Activated naive CD8-positive, alpha-beta T cell treated with anti-CD3 and anti-CD28 coated beads, Interleukin-2, amount 50 U/mL, for 24 hours (primary cell): Measurements from ENCODE around the gene C2CD3.
A peak's percentile ranks its signal among the peaks of the same experiment; 100 is the strongest.

Source experiments
- ATAC-seq: fragments of 150-1000 bp; cut with Tn5 transposase; one replicate; pipeline ENCODE4 v1.10.0; 2021
- DNase-seq: peaks from one replicate; pipeline ENCODE4 v3.0.0; 2021
- H3K27ac Mint-ChIP-seq: one replicate; pipeline ENCODE4 v1.8.0; 2021; ENCODE audit warnings: mild to moderate bottlenecking, mixed read lengths
- H3K27me3 Mint-ChIP-seq: one replicate; pipeline ENCODE4 v1.8.0; 2021; ENCODE audit warnings: mixed read lengths
- H3K36me3 Mint-ChIP-seq: one replicate; pipeline ENCODE4 v1.8.0; 2021; ENCODE audit warnings: low read depth, mixed read lengths
- H3K4me1 Mint-ChIP-seq: one replicate; pipeline ENCODE4 v1.8.0; 2021; ENCODE audit warnings: mixed read lengths
- H3K4me3 Mint-ChIP-seq: one replicate; pipeline ENCODE4 v1.8.0; 2021; ENCODE audit warnings: mild to moderate bottlenecking, moderate library complexity, mixed read lengths
- H3K9me3 Mint-ChIP-seq: one replicate; pipeline ENCODE4 v1.8.0; 2021; ENCODE audit warnings: mixed read lengths

The C2CD3 gene

GRCh38 chr11:74175920-74176319 is 5.1 kb upstream of the C2CD3 start:
- Mint-ChIP-seq H3K27ac (no peak overlapping the region), H3K36me3 (peaks cover 20% of the 10 kb centered on the region), H3K4me1 (peaks cover 24% of the 10 kb centered on the region)

GRCh38 chr11:74171997-74172396 is 1.2 kb upstream of the C2CD3 start:
- H3K4me3 Mint-ChIP-seq: no peak overlapping the region
- H3K36me3 Mint-ChIP-seq: peaks cover 23% of the 10 kb centered on the region
- H3K27ac Mint-ChIP-seq: no peak overlapping the region
- DNase-seq: no peak
- H3K9me3 Mint-ChIP-seq: no peaks in the 10 kb centered on the region
- peaks cover 21% of the 10 kb centered on the region for H3K4me1 Mint-ChIP-seq
- no peak for ATAC-seq
- H3K27me3 Mint-ChIP-seq: no peaks in the 10 kb centered on the region

More at GRCh38 chr11:74175920-74176319, 5.1 kb upstream of the C2CD3 start:
- no peak for ATAC-seq
- Mint-ChIP-seq H3K9me3 (no peaks in the 10 kb centered on the region), H3K27me3 (no peaks in the 10 kb centered on the region), H3K4me3 (no peak overlapping the region)
- DNase-seq: no peak

- H3K36me3 Mint-ChIP-seq: peaks cover 27% of the 10 kb centered on the region
- ATAC-seq: no peak
- peaks cover 21% of the 10 kb centered on the region for H3K4me1 Mint-ChIP-seq
- no peak overlapping the region for H3K27ac Mint-ChIP-seq
- H3K4me3 Mint-ChIP-seq: no peak overlapping the region
- H3K27me3 Mint-ChIP-seq: no peaks in the 10 kb centered on the region
- H3K9me3 Mint-ChIP-seq: no peaks in the 10 kb centered on the region
- no peak for DNase-seq
Observed at GRCh38 chr11:74171630-74171968, 797 bp upstream of the C2CD3 start.

DNA sequence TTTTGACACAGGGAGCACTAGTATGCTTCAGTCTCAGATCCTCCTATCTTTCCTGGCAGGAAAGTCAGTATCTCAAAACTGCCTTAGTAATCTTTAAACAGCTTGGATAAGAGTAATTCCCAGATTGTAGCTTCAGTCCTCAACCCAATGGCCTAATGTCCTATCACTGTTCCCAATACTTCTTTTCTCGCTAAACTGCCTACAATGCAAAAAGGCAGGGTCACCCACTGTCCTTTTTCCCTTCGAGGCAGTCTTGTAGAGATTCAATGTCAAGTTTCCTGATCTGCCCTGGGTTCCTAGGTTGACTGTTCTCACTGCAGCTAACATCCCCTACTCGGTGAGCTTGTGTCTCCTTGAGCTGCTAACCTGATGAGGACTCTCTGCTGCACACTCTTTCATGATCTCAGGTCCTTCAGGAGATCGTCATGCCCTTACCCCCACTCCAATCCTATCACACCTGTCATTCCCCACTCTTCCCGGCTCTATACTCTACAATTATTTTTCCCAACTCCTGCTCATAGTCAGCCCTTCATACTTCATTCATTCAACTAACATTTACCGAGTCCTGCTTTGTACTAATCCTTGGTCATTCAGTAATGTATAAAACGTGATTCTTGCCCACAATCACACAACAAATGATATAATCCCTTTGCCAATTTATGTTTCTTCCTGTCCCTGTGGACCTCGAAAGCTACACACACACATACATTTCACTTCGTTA is 904 bp downstream of the C2CD3 start:
- ATAC-seq: no peak
- H3K4me3 Mint-ChIP-seq: no peak overlapping the region
- H3K36me3 Mint-ChIP-seq: peaks cover 32% of the 10 kb centered on the region
- peaks cover 21% of the 10 kb centered on the region for H3K4me1 Mint-ChIP-seq
- no peak for DNase-seq
- H3K9me3 Mint-ChIP-seq: no peaks in the 10 kb centered on the region
- H3K27ac Mint-ChIP-seq: no peak overlapping the region
- no peaks in the 10 kb centered on the region for H3K27me3 Mint-ChIP-seq

- H3K9me3 Mint-ChIP-seq: no peaks in the 10 kb centered on the region
- no peak for ATAC-seq
- no peak overlapping the region for H3K27ac Mint-ChIP-seq
- peaks cover 35% of the 10 kb centered on the region for H3K36me3 Mint-ChIP-seq
- peak overlapping the region; percentile 12 for H3K4me3 Mint-ChIP-seq
- peaks cover 13% of the 10 kb centered on the region for H3K4me1 Mint-ChIP-seq
- no peaks in the 10 kb centered on the region for H3K27me3 Mint-ChIP-seq
- no peak for DNase-seq
Observed at GRCh38 chr11:74168838-74169237, 2.0 kb downstream of the C2CD3 start.

DNA sequence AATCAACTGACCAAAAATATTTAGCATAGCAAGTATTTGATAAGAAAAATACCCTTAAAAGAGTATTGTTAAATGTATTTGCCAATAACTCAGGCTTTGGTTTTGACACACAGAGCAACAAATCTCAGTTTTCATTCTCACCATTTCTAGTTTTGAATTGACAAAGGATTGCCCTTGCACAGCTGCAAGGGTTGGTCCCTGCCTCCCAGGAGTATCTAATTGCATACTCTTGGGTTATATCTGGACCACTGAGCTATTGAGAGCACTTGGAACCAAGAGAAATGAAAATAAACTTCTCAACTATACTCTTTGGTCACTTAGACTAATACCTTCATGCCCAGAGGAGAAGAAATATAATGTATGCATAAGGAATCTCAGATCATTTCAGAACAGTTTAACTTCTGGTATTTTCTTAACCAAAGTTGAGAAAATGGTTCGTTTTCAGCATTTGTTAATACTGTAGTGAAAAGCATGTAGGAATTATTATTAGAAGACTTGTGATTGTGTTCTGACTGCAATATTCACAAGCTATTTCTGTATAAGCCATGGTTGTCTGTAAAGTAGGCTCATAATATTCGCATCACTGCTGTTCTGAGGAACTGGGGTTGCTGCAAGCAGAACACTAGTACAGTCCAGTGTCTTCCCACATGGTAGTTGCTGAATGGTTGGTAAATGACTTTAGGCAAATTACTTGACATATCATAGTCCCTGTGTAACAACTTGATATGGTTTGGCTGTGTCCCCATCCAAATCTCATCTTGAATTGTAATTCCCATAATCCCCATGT is 7.9 kb downstream of the C2CD3 start:
- H3K36me3 Mint-ChIP-seq: peaks cover 48% of the 10 kb centered on the region
- ATAC-seq: no peak
- no peaks in the 10 kb centered on the region for H3K27me3 Mint-ChIP-seq
- H3K4me3 Mint-ChIP-seq: no peak overlapping the region
- peaks cover 11% of the 10 kb centered on the region for H3K4me1 Mint-ChIP-seq
- no peaks in the 10 kb centered on the region for H3K9me3 Mint-ChIP-seq
- no peak overlapping the region for H3K27ac Mint-ChIP-seq
- no peak for DNase-seq

DNA sequence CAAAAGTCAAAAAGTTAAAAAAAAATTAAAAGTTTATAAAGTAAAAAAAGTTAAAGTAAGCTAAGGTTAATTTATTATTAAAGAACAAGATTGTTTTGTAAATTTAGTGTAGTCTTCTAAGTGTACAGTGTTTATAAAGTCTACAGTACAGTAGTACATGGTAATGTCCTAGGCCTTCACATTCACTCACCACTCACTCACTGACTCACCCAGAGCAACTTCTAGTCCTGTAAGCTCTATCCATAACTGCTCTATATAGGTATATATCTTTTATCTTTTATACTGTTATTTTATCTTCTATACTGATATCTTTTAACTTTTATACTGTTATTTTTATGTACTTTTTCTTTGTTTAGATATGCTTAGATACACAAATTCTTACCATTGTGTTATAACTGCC is 11.2 kb downstream of the C2CD3 start:
- H3K4me3 Mint-ChIP-seq: no peak overlapping the region
- DNase-seq: no peak
- H3K36me3 Mint-ChIP-seq: peaks cover 39% of the 10 kb centered on the region
- no peak for ATAC-seq
- no peak overlapping the region for H3K27ac Mint-ChIP-seq
- peaks cover 8% of the 10 kb centered on the region for H3K4me1 Mint-ChIP-seq
- no peaks in the 10 kb centered on the region for H3K27me3 Mint-ChIP-seq
- H3K9me3 Mint-ChIP-seq: no peaks in the 10 kb centered on the region

DNA sequence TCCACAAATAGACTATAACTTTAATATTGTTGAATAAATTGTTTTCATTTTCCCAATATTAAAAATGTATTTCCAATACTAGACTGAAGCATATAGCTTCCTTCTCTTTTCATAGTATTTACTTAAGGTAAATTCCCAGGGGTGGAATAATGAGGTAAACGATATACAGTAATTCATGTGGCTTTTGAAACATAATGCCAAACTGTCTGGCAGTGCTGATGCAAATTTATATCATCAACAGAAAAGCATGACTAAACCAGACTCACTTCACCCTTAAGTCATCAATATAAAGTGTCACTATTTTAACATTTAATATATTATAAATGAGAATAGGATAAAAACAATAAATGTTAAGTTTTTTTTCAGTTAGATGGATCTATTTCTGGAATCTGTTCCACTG is 13.6 kb downstream of the C2CD3 start:
- Mint-ChIP-seq H3K9me3 (no peaks in the 10 kb centered on the region), H3K4me1 (no peaks in the 10 kb centered on the region)
- ATAC-seq: no peak

GRCh38 chr11:74154620-74155281 is 16.1 kb downstream of the C2CD3 start:
- no peaks in the 10 kb centered on the region for H3K4me1 Mint-ChIP-seq
- no peak for DNase-seq
- H3K36me3 Mint-ChIP-seq: peaks cover 28% of the 10 kb centered on the region
- no peak for ATAC-seq
- H3K4me3 Mint-ChIP-seq: no peak overlapping the region
- H3K27ac Mint-ChIP-seq: no peak overlapping the region
- H3K9me3 Mint-ChIP-seq: no peaks in the 10 kb centered on the region
- H3K27me3 Mint-ChIP-seq: no peaks in the 10 kb centered on the region

More for the DNA sequence above, 13.6 kb downstream of the C2CD3 start:
- Mint-ChIP-seq H3K36me3 (peaks cover 32% of the 10 kb centered on the region), H3K27ac (no peak overlapping the region), H3K4me3 (no peak overlapping the region), H3K27me3 (no peaks in the 10 kb centered on the region)
- no peak for DNase-seq

DNA sequence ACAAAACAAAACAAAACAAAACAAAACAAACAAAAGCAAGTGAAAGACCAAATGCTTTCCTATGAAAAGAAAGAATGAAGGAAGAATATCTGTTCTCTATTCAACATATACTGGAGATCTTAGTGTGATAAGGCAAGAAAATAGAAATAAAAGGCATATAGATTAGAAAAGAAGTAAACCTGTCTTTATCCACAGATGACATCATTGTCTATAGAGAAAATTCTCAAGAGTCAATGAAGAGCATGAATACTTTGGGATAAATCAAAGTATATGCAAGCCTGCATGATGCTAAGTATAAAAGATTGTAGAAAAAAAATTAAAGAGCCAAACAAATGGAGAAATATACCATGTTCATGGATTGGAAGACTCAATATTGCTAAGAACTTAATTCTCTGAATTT is 17.6 kb downstream of the C2CD3 start:
- no peak for DNase-seq
- Mint-ChIP-seq H3K36me3 (peaks cover 23% of the 10 kb centered on the region), H3K4me1 (no peaks in the 10 kb centered on the region), H3K27ac (no peak overlapping the region), H3K27me3 (no peaks in the 10 kb centered on the region), H3K9me3 (no peaks in the 10 kb centered on the region), H3K4me3 (no peak overlapping the region)
- ATAC-seq: no peak

- H3K4me3 Mint-ChIP-seq: no peak overlapping the region
- no peaks in the 10 kb centered on the region for H3K4me1 Mint-ChIP-seq
- no peak overlapping the region for H3K27ac Mint-ChIP-seq
- H3K9me3 Mint-ChIP-seq: no peaks in the 10 kb centered on the region
- no peak for DNase-seq
- no peaks in the 10 kb centered on the region for H3K27me3 Mint-ChIP-seq
- H3K36me3 Mint-ChIP-seq: peaks cover 14% of the 10 kb centered on the region
- no peak for ATAC-seq
Observed at GRCh38 chr11:74147199-74147929, 23.4 kb downstream of the C2CD3 start.

DNA sequence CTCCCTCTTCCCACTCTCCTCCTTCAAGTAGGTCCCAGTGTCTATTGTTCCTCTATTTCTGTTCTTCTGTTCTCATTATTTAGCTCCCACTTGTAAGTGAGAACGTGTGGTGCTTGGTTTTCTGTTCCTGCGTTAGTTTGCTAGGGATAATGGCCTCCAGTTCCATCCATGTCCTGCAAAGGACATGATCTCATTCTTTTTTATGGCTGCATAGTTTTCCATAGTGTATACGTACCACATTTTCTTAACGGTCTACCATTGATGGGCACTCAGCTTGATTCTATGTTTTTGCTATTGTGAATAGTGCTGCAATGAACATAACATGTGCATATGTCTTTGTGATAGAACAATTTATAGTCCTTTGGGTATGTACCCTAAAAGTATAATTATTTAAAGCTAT is 26.2 kb downstream of the C2CD3 start:
- ATAC-seq: no peak
- DNase-seq: no peak
- no peak overlapping the region for H3K4me3 Mint-ChIP-seq
- H3K9me3 Mint-ChIP-seq: no peaks in the 10 kb centered on the region
- H3K4me1 Mint-ChIP-seq: peaks cover 2% of the 10 kb centered on the region
- peaks cover 11% of the 10 kb centered on the region for H3K36me3 Mint-ChIP-seq
- H3K27me3 Mint-ChIP-seq: no peaks in the 10 kb centered on the region
- no peak overlapping the region for H3K27ac Mint-ChIP-seq

GRCh38 chr11:74142624-74143023 is 28.2 kb downstream of the C2CD3 start:
- peaks cover 2% of the 10 kb centered on the region for H3K4me1 Mint-ChIP-seq

GRCh38 chr11:74141908-74142307 is 28.9 kb downstream of the C2CD3 start:
- Mint-ChIP-seq H3K4me3 (no peak overlapping the region), H3K27ac (no peak overlapping the region), H3K27me3 (no peaks in the 10 kb centered on the region), H3K36me3 (peaks cover 21% of the 10 kb centered on the region), H3K4me1 (peaks cover 2% of the 10 kb centered on the region), H3K9me3 (no peaks in the 10 kb centered on the region)
- no peak for DNase-seq
- no peak for ATAC-seq

More at GRCh38 chr11:74142624-74143023, 28.2 kb downstream of the C2CD3 start:
- H3K36me3 Mint-ChIP-seq: peaks cover 19% of the 10 kb centered on the region
- H3K27ac Mint-ChIP-seq: no peak overlapping the region
- no peaks in the 10 kb centered on the region for H3K27me3 Mint-ChIP-seq
- H3K4me3 Mint-ChIP-seq: no peak overlapping the region
- DNase-seq: no peak
- ATAC-seq: no peak
- no peaks in the 10 kb centered on the region for H3K9me3 Mint-ChIP-seq
